ENCODE data around the gene SF3B5.

DNA sequence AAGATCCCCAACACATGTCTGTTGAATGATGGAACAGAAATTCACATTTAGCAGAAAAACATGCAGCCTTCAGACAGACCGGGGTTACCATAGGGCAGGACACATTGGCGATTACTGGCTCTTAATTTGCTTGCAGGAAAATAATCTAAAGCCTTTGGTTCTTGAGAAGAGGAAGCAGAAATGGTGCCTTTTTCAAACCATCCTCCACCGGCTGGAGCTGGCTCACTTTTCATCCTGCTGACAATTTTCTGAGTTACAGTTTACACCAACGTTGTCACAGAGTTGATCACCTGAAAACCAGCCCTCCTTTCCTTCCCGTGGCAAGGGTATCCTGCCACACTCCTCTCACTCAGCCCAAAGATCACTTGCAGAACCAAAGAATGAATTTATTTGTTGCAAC, 32.6 kb downstream of the SF3B5 start:
- TF ChIP-seq CTBP1 (IDR thresholded peaks at IDR 0.05; ENCODE audit: borderline replicate concordance) (no peak), BHLHE40 (IDR thresholded peaks at IDR 0.05; ENCODE audit: borderline replicate concordance) (no peak), SP1 (IDR thresholded peaks at IDR 0.05) (no peak), FOXA1 (IDR thresholded peaks at IDR 0.05) (no peak), FOXK2 (IDR thresholded peaks at IDR 0.05) (no peak), SUZ12 (IDR thresholded peaks at IDR 0.05) (no peak), NFRKB (IDR thresholded peaks at IDR 0.05) (no peak), FOXM1 (IDR thresholded peaks at IDR 0.05; ENCODE audit: borderline replicate concordance) (no peak), ARNT (IDR thresholded peaks at IDR 0.05) (no peak), ZNF384 (IDR thresholded peaks at IDR 0.05) (no peak), ELF4 (IDR thresholded peaks at IDR 0.05) (no peak), HDGF (IDR thresholded peaks at IDR 0.05; ENCODE audit: borderline replicate concordance) (no peak)
